Measurements from ENCODE around the gene MOSMO.
"Not testable (repeated sequence)": the region's sequence is repeated elsewhere in the genome, so short reads cannot be mapped to it uniquely, and the experiment has no call there.

MOSMO gene

GRCh38 chr16:22035153-22035552 lies 27.2 kb downstream of the MOSMO start:
- TF ChIP-seq CTCF (IDR thresholded peaks at IDR 0.05; ENCODE audit: low read depth, low read length), result no peak
- no peak overlapping the region for H3K4me3 ChIP-seq (ENCODE audit: low read depth, low read length)

GRCh38 chr16:22043882-22044281 lies 36.0 kb downstream of the MOSMO start:
- not testable (repeated sequence) for H3K4me3 ChIP-seq (ENCODE audit: low read depth, low read length)

- not testable (repeated sequence) for H3K4me3 ChIP-seq (ENCODE audit: low read depth, low read length)
These were observed 38.0 kb downstream of the MOSMO start for GRCh38 chr16:22045888-22046287.

- TF ChIP-seq CTCF (IDR thresholded peaks at IDR 0.05; ENCODE audit: low read depth, low read length), result no peak
These were observed 43.1 kb downstream of the MOSMO start for GRCh38 chr16:22050963-22051362.

GRCh38 chr16:22052980-22053379 lies 45.1 kb downstream of the MOSMO start:
- no peak for TF ChIP-seq CTCF (IDR thresholded peaks at IDR 0.05; ENCODE audit: low read depth, low read length)
- H3K4me3 ChIP-seq (ENCODE audit: low read depth, low read length), result no peak overlapping the region

More at GRCh38 chr16:22050963-22051362, 43.1 kb downstream of the MOSMO start:
- no peak overlapping the region for H3K4me3 ChIP-seq (ENCODE audit: low read depth, low read length)

GRCh38 chr16:22053921-22054341 lies 46.0 kb downstream of the MOSMO start:
- H3K4me3 ChIP-seq (ENCODE audit: low read depth, low read length), result no peak overlapping the region
- no peak for TF ChIP-seq CTCF (IDR thresholded peaks at IDR 0.05; ENCODE audit: low read depth, low read length)

- no peak for TF ChIP-seq CTCF (IDR thresholded peaks at IDR 0.05; ENCODE audit: low read depth, low read length)
- no peak overlapping the region for H3K4me3 ChIP-seq (ENCODE audit: low read depth, low read length)
These were observed 47.1 kb downstream of the MOSMO start for GRCh38 chr16:22054847-22055590.

GRCh38 chr16:22055881-22056280 lies 48.0 kb downstream of the MOSMO start:
- H3K4me3 ChIP-seq (ENCODE audit: low read depth, low read length), result no peak overlapping the region
- no peak for TF ChIP-seq CTCF (IDR thresholded peaks at IDR 0.05; ENCODE audit: low read depth, low read length)
